GM21390 (cell line): ENCODE measurements around the gene ZNF841.
"Not testable (repeated sequence)": the region's sequence is repeated elsewhere in the genome, so short reads cannot be mapped to it uniquely, and the experiment has no call there.

Experiments used
- ATAC-seq: cut with Tn5 transposase; IDR thresholded peaks from one replicate; pipeline ENCODE4 v1.9.1; 2021; ENCODE audit not compliant: unreplicated experiment

ZNF841 gene

DNA sequence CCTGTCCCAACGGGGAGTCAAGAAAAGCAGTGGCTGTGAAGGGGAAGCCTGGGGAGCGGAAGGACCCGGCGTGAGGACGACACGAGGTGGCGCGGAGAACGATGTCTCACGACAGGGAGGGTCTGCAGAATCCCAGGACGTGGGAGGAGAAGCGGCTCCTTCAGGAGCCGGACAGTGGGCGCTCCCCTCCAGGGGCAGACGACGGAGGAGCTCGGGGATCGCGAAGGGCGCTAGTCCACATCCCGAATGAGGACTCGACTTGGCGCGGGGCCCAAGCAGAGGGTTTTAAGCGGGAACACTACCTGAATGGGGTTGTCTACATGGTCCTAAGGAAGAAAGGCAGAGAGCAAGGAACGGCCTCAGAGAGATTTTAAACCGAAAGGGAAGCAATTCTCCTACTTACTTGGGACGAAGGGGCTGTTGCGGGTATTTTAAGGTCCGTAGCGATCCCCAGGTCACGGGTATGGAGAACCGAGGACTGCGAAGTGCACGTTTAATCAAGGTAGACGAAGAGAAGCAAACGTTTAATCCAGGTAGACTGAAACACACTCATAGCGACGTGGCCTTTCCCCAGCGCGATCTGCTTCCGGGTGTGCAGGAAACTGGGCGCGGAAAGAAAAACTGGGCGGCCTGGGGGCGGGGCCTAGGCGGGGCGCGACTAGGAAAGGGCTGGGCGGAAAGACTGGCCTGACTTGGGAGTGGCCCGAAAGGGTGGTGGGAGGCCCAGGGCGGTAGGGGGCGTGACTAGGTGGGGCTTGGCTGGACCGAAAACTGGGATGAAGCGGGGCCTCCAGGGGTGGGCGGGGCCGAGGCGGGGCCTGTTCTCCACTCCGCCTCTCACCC lies at the start of gene ZNF841:
ZNF841 (minus strand) TSS at position 594 of the 843 bp plus-strand sequence. CDS start 10,964 bp downstream, outside the sequence.
- peak; percentile 96 for ATAC-seq

DNA sequence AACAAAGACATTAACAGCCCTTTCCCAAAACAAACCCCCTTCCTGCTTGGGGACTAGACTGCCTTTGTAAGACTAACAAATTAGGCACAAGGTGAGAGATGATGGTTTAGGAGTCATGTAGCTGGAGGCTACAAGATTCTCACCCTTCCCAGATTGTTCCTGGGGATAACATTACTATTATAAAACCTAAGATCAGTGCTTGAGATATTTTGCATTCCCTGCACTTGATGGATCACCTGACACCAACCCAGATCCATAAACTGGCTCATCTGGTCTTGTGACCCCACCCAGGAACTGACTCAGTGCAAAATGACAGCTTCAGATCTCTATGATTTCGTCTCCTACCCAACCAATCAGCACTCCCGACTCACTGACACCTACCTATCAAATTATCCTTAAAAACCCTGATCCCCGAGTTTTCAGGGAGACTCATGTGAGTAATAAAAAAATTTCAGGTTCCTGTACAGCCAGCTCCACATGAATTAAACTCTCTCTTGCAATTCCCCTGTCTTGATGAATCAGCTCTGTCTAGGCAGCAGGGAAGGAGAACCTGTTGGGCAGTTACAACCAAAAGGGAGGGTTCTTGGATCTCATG lies 46.5 kb upstream of the ZNF841 start:
- ATAC-seq: no peak

DNA sequence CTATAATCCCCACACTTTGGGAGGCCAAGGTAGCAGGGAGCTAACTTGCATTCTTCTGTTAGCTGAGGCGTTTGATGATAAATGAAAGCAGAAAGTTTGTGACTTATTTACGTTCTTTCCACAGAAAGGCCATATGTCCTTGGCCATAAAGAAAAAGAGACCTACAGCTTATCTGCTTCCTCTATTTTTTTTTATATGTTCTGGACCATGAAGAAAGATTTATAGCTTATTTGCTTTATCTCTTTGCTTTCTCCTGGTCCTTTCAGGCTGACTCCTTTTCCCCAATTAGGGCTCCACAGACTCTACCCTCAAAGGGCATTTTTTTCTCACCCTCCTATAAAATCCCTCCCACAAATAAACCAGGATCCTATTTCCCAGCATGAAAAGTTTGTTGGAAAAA lies 45.6 kb upstream of the ZNF841 start:
- ATAC-seq: no peak

DNA sequence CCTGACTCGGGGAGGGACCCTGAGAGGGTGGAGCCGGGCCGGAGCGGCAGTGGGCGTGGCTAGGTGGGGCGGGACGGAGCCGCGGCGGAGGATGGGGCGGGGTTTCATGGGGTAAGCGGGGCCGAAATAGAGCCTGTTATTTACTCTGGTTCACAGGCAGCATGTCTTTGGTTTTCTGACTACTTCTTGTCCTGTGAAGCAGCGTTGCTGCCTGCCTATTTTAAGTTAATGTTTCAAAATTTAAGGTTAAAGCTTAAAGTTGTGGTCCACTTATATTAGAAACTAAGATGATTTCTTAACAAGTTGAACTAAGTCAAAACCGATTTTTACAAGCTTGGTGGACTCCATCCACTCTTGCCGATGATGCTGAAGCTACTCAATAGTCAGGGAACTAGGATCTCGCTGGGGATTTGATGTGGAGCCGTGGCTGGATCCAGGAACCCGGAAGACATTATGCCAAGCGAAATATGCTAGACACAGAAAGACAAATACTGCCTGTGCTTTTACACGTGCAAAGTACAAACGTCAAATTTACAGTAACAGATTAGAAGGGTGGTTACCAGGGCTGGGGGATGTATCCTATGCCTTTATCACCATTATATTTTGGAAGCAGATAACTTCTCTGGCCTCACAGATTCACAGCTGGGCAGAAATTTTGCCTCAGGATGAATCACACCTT lies 44.6 kb upstream of the ZNF841 start:
- no peak for ATAC-seq

DNA sequence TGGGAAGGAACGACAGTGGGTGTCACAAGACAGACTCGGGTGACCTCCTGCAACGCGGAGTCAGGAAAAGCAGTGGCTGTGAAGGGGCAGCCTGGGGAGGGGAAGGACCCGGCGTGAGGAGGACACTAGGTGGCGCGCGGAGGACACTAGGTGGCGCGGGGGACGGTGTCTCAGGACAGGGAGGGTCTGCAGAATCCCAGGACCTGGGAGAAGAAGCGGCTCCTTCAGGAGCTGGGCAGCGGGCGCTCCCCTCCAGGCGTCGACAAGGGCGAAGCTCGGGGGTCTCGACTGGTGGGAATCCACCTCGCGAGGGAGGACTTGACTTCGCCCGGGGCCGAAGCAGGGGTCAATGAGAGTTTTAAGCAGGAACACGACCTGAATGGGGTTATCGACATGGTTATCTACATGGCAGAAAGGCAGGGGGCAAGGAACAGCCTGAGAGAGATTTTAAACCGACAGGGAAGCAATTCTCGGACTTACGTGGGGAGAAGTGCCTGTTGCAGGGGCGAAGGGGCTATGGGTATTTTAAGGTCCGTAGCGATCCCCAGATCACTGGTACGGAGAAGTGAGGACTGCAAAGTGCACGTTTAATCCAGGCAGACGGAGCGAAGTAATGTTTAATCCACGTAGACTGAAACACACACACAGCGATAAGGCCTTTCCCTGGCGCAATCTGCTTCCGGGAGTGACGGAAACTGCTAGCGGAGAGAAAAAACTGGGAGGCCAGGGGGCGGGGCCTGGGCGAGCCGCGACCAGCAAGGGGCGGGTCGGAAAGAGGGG lies 43.9 kb upstream of the ZNF841 start, which contains the start of gene ZNF616:
ZNF616 (minus strand) TSS at position 687 of the 780 bp plus-strand sequence. CDS start 9,426 bp downstream, outside the sequence.
- ATAC-seq: peak; percentile 81

DNA sequence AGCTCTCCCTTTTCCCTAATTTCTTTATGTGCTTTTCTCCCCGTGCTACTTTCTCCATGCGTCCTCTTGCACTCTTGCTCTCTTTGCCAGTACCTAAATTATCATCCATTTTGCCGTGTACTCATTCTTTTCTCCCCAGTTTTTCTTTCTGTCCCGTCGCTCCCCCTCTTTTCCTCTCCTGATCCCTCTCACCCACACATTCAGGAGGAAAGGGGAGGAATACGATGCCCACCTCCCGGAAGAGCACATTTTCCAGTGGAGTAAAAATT lies 43.4 kb upstream of the ZNF841 start:
- no peak for ATAC-seq

DNA sequence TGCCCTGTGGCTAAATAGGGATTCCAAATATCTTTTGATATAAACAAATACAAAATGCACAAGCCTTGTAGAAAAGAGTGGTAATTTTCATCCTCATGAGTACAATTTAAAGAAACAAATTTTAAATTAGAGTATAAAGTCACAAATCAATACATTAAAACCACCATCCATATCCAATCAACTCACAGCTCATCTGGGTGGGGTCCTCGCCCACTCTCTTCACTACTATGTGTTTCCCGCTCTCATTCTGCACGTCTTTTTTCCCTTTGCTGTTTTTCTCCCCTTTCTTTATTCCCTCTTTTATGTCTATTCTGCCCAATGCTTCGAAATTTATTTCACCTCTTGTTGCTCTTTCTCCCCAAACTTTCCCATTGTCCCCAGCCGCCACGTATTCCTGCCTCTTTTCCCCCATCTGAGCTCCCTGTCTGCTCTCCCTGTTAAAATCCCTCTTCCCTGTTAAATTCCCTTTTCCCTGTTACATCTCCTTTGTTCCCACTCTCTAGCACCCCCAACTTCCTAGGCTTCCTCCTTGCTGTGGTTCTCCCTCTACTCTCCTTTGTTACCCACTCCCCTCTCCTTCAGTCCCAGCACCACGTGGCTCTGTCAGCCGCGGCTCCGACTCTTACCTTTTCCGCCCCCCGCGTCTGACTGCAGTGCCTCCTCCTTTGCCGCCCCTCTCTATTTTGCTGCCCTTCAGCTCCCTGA lies 42.9 kb upstream of the ZNF841 start:
- no peak for ATAC-seq

DNA sequence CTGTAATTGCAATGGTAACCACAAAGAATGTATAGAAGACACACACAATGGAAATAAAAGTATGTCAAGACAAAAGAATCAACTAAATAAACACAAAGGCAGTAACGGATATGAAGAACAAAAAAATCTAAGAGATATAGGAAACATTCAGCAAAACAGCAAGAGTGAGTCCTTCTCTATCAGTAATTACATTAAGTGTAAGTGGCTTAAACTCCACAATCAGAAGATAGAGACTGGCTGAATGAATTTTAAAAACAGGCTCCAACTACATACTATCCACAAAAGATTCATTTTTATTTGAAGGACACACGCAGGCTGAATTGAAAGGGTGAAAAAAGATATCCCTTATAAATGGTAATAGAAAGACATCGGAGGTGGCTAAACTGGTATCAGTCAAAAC lies 24.7 kb upstream of the ZNF841 start:
- ATAC-seq: no peak

DNA sequence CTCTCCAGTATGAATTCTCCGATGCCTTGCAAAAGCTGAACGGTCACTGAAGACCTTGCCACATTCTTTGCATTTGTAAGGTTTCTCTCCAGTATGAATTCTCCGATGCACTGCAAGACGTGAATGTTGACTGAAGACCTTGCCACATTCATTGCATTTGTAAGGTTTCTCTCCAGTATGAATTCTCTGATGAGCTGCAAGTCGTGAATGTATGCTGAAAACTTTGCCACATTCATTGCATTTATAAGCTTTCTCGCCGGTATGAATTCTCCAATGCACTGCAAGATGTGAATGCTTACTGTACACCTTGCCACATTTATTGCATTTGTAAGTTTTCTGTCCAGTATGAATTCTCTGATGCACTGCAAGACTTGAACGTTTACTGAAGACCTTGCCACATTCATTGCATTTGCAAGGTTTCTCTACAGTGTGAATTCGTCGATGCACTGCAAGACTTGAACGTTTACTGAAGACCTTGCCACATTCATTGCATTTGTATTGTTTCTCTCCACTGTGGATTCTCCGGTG lies 20.0 kb upstream of the ZNF841 start:
- ATAC-seq: no peak

DNA sequence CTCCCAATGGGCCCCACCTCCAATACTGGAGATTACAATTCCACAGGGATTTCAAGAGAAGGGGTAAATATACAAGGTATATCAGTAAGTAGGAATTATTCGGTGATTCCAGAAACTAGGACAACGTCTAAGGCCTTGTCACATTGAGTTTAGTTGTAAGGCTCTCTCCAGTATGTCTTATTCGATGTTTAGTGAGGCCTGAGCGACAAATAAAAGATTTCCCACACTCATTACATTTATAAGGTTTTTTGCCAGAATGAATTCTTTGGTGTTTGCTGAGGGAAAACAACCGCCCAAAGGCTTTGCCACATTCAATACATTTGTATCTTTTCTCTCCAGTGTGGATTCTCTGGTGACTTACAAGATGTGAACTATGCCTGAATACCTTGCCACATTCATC lies 19.1 kb upstream of the ZNF841 start:
- ATAC-seq: no peak

DNA sequence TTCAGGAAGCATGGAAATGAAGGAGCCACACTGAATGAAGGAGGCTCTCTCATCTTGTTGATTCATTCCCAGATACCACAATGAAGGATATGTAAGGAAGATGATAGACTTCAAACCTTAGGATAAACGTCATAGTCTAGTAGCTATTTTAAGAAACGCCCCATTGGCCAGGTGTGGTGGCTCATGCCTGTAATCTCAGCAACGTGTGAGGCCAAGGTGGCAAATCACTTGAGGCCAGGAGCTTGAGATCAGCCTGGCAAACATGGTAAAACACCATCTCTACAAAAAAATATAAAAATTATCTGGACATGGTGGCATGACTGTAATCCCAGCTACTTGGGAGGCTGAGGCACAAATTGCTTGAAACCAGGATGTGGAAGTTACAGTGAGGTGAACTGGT lies 17.1 kb upstream of the ZNF841 start:
- no peak for ATAC-seq

DNA sequence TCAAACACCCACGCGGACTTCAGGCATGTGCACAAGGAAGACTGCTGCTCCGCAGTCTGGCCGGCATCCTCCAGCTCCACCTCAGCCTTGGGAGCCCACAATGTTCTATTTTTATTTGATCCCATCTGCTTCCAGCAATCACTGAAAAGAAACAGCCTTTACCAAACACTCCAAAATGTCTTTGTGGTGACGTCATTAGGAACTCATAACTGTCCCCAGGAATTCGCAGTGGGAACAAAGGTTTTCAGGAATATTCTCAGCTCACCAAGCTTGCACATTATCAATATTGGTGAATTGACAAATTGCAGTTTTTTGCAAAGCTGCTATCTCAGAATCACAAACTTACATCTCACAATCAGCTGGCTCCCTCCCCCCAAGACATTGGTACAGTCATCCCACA lies 15.2 kb upstream of the ZNF841 start:
- no peak for ATAC-seq

DNA sequence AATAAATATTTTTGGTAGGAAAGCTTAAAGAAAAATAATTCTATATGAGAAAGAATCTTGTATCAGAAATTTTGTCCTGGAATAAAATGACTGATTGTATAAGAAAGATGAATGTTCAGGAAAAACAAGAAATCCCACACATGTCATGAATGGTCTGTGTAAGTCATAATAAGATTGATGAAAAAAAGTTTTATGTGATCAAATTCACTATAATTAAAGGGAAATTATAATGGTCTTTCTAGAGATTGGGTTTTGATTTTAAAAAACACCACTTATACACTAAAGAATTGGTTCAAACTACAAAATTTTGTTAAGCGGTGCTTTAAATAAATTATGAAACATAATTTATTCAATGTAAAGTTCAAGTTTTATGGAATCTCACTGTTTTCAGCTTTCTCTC lies 7.2 kb upstream of the ZNF841 start:
- ATAC-seq: no peak

DNA sequence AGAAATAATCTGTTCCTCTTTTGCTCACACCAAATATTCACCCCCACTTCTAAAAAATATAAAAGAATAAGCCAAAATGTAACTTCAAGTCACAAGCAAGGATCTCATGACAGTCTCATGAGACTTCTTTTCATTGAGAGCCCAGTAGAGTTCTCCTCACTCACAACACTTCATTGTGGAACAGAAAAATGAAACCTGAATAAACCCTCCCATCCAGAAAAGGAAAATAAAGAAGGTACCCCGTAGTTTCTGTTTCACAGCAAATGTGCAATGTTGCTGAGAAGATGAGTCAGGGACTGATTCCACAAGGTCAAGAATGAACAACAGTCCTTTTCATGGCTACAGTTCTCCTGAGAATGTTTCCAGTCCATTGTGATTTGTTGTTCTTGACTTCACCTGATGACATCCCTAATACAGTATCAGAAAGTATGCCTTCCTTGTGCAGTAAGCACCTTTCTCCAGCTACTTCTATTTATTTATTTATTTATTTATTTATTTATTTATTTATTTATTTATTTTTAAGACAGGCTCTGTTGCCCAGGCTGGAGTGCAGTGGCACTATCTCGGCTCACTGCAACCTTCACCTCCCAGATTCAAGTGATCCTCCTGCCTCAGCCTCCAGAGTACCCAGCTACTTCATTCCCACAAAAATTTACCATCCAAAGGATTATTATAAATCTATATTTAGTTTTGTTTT lies 6.4 kb upstream of the ZNF841 start:
- ATAC-seq: no peak

DNA sequence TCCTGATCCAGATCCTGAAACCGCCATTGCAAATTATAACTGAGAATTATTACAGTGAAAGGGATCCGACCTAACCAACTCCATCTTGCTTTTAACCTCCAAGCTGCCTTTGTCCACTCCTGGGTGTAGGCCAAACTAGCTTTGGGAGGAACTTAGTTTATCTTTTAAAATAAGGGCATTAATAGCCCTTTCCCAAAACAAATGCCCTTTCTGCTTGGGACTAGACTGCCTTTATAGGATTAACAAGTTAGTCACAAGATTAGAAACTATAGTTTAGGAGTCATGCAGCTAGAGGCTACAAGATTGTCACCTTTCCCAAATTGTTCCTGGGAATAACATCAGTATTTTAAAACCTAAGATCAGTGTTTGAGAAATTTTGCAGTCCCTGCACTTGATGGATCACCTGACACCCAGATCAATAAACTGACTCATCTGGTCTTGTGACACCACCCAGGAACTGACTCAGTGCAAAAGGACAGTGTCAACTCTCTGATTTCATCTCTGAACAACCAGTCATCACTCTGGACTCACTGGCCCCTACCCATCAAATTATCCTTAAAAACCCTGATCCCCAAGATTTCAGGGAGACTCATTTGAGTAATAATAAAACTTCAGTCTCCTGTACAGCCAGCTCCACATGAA lies 4.1 kb upstream of the ZNF841 start:
- no peak for ATAC-seq

DNA sequence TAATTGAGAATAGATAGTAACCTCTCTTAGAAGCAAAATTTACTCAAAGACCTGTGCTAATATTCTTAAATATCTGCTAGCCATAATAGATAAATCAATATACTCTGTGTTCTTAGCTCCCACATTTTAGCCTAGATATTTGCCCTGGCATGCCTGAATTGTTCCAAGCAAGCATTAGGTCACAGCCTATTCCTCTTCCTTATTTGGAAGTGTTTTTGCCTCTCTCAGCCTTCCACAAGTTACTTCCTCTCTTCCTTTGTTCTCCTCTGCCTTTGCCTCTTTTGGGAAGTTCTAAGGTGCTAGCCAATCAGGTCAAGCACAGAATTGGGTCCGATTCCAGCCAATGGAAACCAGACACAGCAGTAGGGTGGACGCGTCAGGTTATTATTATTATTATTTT lies 851 bp upstream of the ZNF841 start:
- not testable (repeated sequence) for ATAC-seq

DNA sequence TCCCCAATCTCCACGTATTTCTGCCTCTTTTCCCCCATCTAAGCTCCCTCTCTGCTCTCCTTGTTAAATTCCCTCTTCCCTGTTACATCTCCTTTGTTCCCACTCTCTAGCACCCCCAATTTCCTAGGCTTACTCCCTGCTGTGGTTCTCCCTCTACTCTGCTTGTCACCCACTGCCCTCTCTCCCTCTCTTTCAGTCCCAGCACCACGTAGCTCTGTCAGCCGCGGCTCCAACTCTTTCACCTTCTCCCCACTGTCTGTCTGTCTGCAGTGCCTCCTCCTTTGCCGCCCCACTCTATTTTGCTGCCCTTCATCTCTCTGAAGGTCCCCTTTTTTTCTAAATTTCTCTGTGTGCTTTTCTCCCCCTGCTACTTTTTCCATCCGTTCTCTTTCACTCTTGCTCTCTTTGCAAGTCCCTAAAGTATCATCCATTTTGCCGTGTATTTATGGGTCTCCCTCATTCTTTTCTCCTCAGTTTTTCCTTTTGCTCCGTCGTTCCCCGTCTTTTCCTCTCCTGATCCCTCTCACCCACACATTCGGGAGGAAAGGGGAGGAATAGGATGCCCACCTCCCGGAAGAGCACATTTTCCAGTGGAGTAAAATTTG lies 937 bp downstream of the ZNF841 start:
- ATAC-seq: no peak

DNA sequence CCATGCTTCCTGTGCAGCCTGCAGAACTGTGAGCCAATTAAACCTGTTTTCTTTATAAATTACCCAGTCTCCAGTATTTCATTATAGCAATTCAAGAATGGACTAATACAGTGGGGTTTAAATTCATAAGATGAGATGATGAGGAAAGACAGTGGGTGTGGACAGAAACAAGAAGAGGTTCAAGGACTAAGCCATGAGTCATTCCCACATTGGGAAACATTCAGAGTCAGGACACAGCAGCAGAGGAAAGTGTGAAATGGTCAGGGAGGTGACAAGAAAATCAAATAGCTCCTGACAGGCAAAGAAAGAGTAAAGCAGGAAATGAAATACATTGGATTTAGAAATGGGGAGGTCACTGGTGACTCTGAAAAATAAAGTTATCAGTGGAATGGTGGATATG lies 9.1 kb downstream of the ZNF841 start:
- no peak for ATAC-seq

DNA sequence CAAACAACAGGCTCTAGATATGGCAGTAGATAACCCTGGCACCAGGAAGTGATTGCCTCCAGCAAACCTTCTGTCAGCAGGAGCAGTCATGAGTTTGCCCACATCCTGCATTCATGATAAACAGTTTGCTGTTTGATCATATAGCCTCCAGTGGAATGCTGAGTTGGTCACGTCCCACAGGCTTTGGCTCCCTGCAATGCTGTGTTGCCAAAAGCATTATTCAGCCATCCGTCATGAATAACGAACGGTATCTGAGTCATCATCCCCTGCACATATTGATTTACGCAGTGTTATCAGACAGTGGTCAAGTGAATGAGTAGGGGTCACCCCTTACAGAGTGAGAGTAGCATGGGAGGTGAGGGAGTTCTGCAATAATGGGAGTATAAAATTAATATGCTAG lies 25.1 kb downstream of the ZNF841 start:
- no peak for ATAC-seq
